SU-DHL-6 (cell line): ENCODE results near the gene XIRP2.

Experiments
- H2AFZ ChIP-seq: fragments of 200-600 bp; sonication (generic); 2 replicates; pipeline ENCODE4 v1.6.1; 2014; ENCODE audit warnings: low read depth, mild to moderate bottlenecking, moderate library complexity, mixed read lengths, antibody characterized with exemption, low read length; ENCODE audit not compliant: severe bottlenecking
- H3F3A ChIP-seq: fragments of 200-600 bp; shearing (Covaris generic); 2 replicates; pipeline ENCODE4 v1.6.0; 2016; ENCODE audit warnings: antibody characterized with exemption, mild to moderate bottlenecking; ENCODE audit not compliant: insufficient read depth
- H3K27ac ChIP-seq: fragments of 200-600 bp; sonication (generic); 2 replicates; pipeline ENCODE4 v1.5.1; 2016; ENCODE audit warnings: low read depth, mild to moderate bottlenecking, low read length, moderate library complexity, mixed read lengths
- H3K27me3 ChIP-seq: fragments of 200-600 bp; sonication (generic), shearing (Covaris generic); 2 replicates; pipeline ENCODE4 v1.6.0; 2014; ENCODE audit warnings: mild to moderate bottlenecking, low read length
- H3K36me3 ChIP-seq: fragments of 200-600 bp; sonication (generic); 2 replicates; pipeline ENCODE4 v1.6.1; 2014; ENCODE audit warnings: mild to moderate bottlenecking, low read length, mixed read lengths
- H3K4me2 ChIP-seq: fragments of 300-600, 200-600 bp; shearing (Covaris generic), sonication (generic); 2 replicates; pipeline ENCODE4 v1.6.0; 2014; ENCODE audit warnings: low read length, low read depth, mild to moderate bottlenecking; ENCODE audit not compliant: poor library complexity, severe bottlenecking
- H3K4me3 ChIP-seq: fragments of 200-600 bp; sonication (generic); 2 replicates; pipeline ENCODE4 v1.5.1; 2014; ENCODE audit warnings: antibody characterized with exemption, low read length, mild to moderate bottlenecking, mixed read lengths; ENCODE audit not compliant: insufficient read depth, poor library complexity, severe bottlenecking
- H3K79me2 ChIP-seq: fragments of 200-600 bp; sonication (generic); 2 replicates; pipeline ENCODE4 v1.6.1; 2014; ENCODE audit warnings: mild to moderate bottlenecking, low read length, moderate library complexity; ENCODE audit not compliant: insufficient read depth
- H3K9ac ChIP-seq: fragments of 200-600 bp; sonication (generic); 2 replicates; pipeline ENCODE4 v1.7.0; 2014; ENCODE audit warnings: mild to moderate bottlenecking, low read length
- H3K9me2 ChIP-seq: fragments of 200-600 bp; sonication (generic); replicated peaks from 2 replicates; pipeline ENCODE4 v1.6.1; 2014; ENCODE audit warnings: low read length; ENCODE audit not compliant: insufficient read depth
- H3K9me3 ChIP-seq: fragments of 200-600 bp; sonication (generic); 2 replicates; pipeline ENCODE4 v1.6.1; 2014; ENCODE audit warnings: low read length, mixed read lengths; ENCODE audit not compliant: insufficient read depth
- H4K20me1 ChIP-seq: fragments of 200-600 bp; sonication (generic); 2 replicates; pipeline ENCODE4 v1.6.1; 2014; ENCODE audit warnings: low read depth, mild to moderate bottlenecking, antibody characterized with exemption, low read length, moderate library complexity, mixed read lengths
- EZH2phosphoT487 ChIP-seq: fragments of 200-600 bp; sonication (generic), shearing (Covaris generic); conservative IDR thresholded peaks from 2 replicates; pipeline ENCODE4 v1.6.1; 2018; ENCODE audit warnings: mild to moderate bottlenecking, antibody characterized with exemption, low read length, moderate library complexity, mixed read lengths
- TF ChIP-seq, protein P1 (sequence below): fragments of 200-600 bp; sonication (generic); IDR thresholded peaks from one replicate; pipeline ENCODE4 v1.5.1; 2017; ENCODE audit warnings: antibody characterized with exemption, mild to moderate bottlenecking, low read length, moderate library complexity; ENCODE audit not compliant: insufficient read depth, poor library complexity, severe bottlenecking

The XIRP2 gene

GRCh38 chr2:166942377-166942776 lies 54.1 kb downstream of the XIRP2 start:
- H3K79me2 ChIP-seq = no peaks in the 10 kb centered on the region

GRCh38 chr2:166944909-166945308 lies 56.6 kb downstream of the XIRP2 start:
- H3K9ac ChIP-seq = no peak overlapping the region
- H3K9me3 ChIP-seq = no peaks in the 10 kb centered on the region
- no peaks in the 10 kb centered on the region for H3K27me3 ChIP-seq
- no peak overlapping the region for H3K4me3 ChIP-seq
- H3K36me3 ChIP-seq = no peaks in the 10 kb centered on the region
- H3K79me2 ChIP-seq = no peaks in the 10 kb centered on the region
- TF ChIP-seq EZH2phosphoT487 = no peak
- TF ChIP-seq, protein P1, sequence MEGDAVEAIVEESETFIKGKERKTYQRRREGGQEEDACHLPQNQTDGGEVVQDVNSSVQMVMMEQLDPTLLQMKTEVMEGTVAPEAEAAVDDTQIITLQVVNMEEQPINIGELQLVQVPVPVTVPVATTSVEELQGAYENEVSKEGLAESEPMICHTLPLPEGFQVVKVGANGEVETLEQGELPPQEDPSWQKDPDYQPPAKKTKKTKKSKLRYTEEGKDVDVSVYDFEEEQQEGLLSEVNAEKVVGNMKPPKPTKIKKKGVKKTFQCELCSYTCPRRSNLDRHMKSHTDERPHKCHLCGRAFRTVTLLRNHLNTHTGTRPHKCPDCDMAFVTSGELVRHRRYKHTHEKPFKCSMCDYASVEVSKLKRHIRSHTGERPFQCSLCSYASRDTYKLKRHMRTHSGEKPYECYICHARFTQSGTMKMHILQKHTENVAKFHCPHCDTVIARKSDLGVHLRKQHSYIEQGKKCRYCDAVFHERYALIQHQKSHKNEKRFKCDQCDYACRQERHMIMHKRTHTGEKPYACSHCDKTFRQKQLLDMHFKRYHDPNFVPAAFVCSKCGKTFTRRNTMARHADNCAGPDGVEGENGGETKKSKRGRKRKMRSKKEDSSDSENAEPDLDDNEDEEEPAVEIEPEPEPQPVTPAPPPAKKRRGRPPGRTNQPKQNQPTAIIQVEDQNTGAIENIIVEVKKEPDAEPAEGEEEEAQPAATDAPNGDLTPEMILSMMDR = no peak
- H2AFZ ChIP-seq = no peak overlapping the region
- H3F3A ChIP-seq = no peaks in the 10 kb centered on the region
- H3K4me2 ChIP-seq = no peak overlapping the region
- H3K27ac ChIP-seq = no peak overlapping the region
- H4K20me1 ChIP-seq = no peaks in the 10 kb centered on the region
- no peaks in the 10 kb centered on the region for H3K9me2 ChIP-seq

More at GRCh38 chr2:166942377-166942776, 54.1 kb downstream of the XIRP2 start:
- Histone ChIP-seq H3K9me3 (no peaks in the 10 kb centered on the region), H3K9me2 (no peaks in the 10 kb centered on the region), H3K27me3 (no peaks in the 10 kb centered on the region), H2AFZ (no peak overlapping the region), H4K20me1 (no peaks in the 10 kb centered on the region), H3K27ac (no peak overlapping the region), H3K4me3 (no peak overlapping the region), H3K4me2 (no peak overlapping the region), H3K9ac (no peak overlapping the region), H3F3A (no peaks in the 10 kb centered on the region), H3K36me3 (no peaks in the 10 kb centered on the region)
- no peak for TF ChIP-seq EZH2phosphoT487
- TF ChIP-seq, protein P1 = no peak

- H3K27me3 ChIP-seq = no peaks in the 10 kb centered on the region
- H3K36me3 ChIP-seq = no peaks in the 10 kb centered on the region
- no peak for TF ChIP-seq EZH2phosphoT487
- TF ChIP-seq, protein P1 = no peak
- H3K9me3 ChIP-seq = no peaks in the 10 kb centered on the region
- no peaks in the 10 kb centered on the region for H3K9me2 ChIP-seq
- H3K27ac ChIP-seq = no peak overlapping the region
- H4K20me1 ChIP-seq = no peaks in the 10 kb centered on the region
- no peak overlapping the region for H2AFZ ChIP-seq
- no peak overlapping the region for H3K4me3 ChIP-seq
- no peak overlapping the region for H3K9ac ChIP-seq
- no peak overlapping the region for H3K4me2 ChIP-seq
- H3K79me2 ChIP-seq = no peaks in the 10 kb centered on the region
- H3F3A ChIP-seq = no peaks in the 10 kb centered on the region
These were observed 69.4 kb downstream of the XIRP2 start for GRCh38 chr2:166957686-166958085.
